Sigmoid colon (tissue), 7 donors: ENCODE measurements around the gene SEMA4F. TPM values are rescaled to one million over a fixed set of nuclear protein-coding genes. Genes with fewer than 3 reads are reported as not detected.

Experiments used
- DNase-seq: peaks from one replicate; pipeline ENCODE4 v3.0.0-alpha.2; 2019
- H3K27ac ChIP-seq, 4 donors: fragments of 200-600 bp; sonication (generic); one replicate each; pipeline ENCODE4 v1.5.1; 2016 to 2019; ENCODE audit warnings: mild to moderate bottlenecking in 1 of 4
- H3K27me3 ChIP-seq, 3 donors: fragments of 200-600 bp; sonication (generic); one replicate each; pipeline ENCODE4 v1.5.1; 2019; ENCODE audit warnings: mild to moderate bottlenecking in 1 of 3
- H3K36me3 ChIP-seq, 4 donors: fragments of 200-600 bp; sonication (generic); one replicate each; pipeline ENCODE4 v1.5.1; 2016 to 2019
- H3K4me1 ChIP-seq, 4 donors: fragments of 200-600 bp; sonication (generic); one replicate each; pipeline ENCODE4 v1.5.1; 2017 to 2019
- H3K4me3 ChIP-seq, 4 donors: fragments of 200-600 bp; sonication (generic); one replicate each; pipeline ENCODE4 v1.5.1; 2017 to 2019; ENCODE audit warnings: mild to moderate bottlenecking in 2 of 4, moderate library complexity in 1 of 4
- H3K9me3 ChIP-seq, 4 donors: fragments of 200-600 bp in 3 of 4; sonication (generic) in 3 of 4; one replicate each; pipeline versions ENCODE4 v1.5.1 to v1.6.1; 2013 to 2019
- EP300 ChIP-seq, 4 donors: sonication (generic); formaldehyde crosslinking; IDR thresholded peaks; one replicate each; pipeline ENCODE4 v1.6.1; 2017; ENCODE audit warnings: antibody characterized with exemption in 4 of 4
- POLR2A ChIP-seq, 2 donors: fragments of 450-650 bp; IDR thresholded peaks; one replicate each; pipeline ENCODE4 v1.6.1; 2016; ENCODE audit warnings: antibody characterized with exemption in 2 of 2, mild to moderate bottlenecking in 2 of 2, moderate library complexity in 2 of 2
- POLR2AphosphoS5 ChIP-seq, 4 donors: sonication (generic); formaldehyde crosslinking; IDR thresholded peaks; one replicate each; pipeline ENCODE4 v1.6.1; 2017; ENCODE audit warnings: antibody characterized with exemption in 4 of 4
- WGBS, 2 donors: extraction: QIAGEN DNeasy Blood & Tissue Kit; methylation state at CpG; one replicate each; pipeline ENCODE4 v1.1.7; 2013; 5-methylcytosine and 5-hydroxymethylcytosine counted together
- intact Hi-C: fragments of 100-400 bp; cut with DNase I; formaldehyde crosslinking; loops from one replicate; pipeline ENCODE4 v1.15.1; 2023
- polyA plus RNA-seq, 3 donors: library from polyadenylated mRNA; stranded (reverse); fragments of 200-250 nt; gene quantifications; one replicate each; pipeline ENCODE4 v1.2.3, GENCODE V29; 2013
- total RNA-seq, 4 donors: library from RNA; depleted of rRNA; stranded (reverse); fragments of >200 nt; gene quantifications; one replicate each; pipeline ENCODE4 v1.1.0, GENCODE V29; 2016
- TF ChIP-seq, protein P1 (sequence below), 4 experiments: fragments of 450-650 bp in 3 of 4; fragments of 200-600 bp in 1 of 4; IDR thresholded peaks; one replicate each; pipeline ENCODE4 v1.5.1; 2016 to 2019; ENCODE audit warnings: antibody characterized with exemption in 4 of 4, mild to moderate bottlenecking in 3 of 4, moderate library complexity in 2 of 4
- donor health status: healthy with polysubstance abuse.
- donor health status: Bipolar disorder and iron deficiency.
- donor health status: healthy.

Gene SEMA4F
- total and polyA plus RNA-seq, 7 donors: 0.69 to 5.5 (median 3.2) TPM

DNA sequence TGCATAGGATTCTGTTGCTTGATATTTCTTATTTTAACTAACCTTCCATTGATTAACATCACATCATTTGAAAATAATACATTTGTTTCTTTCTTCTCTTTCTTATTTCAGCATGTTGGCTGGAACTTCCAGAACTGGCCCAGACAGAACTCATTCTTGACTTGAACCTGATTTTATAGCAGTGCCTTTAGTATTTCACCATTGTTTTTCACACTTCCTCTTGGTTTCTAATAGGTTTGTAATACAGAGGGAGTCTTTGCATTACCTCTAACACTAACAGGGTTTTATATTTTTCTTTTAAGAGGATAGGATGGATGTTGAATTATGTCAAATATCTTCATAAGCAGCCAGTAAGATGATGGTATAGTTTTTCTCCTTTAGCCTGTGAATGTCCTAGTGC, 39.2 kb downstream of the SEMA4F start:
- intact Hi-C loops: no loop called here
- Histone ChIP-seq H3K27ac (no peak overlapping the region), H3K9me3 (no peaks in the 10 kb centered on the region), H3K4me1 (no peaks in the 10 kb centered on the region), H3K36me3 (no peaks in the 10 kb centered on the region), H3K4me3 (no peak overlapping the region), H3K27me3 (no peaks in the 10 kb centered on the region)
- TF ChIP-seq POLR2AphosphoS5 (IDR thresholded peaks at IDR 0.05): no peak
- TF ChIP-seq POLR2A (IDR thresholded peaks at IDR 0.05): no peak
- TF ChIP-seq EP300 (IDR thresholded peaks at IDR 0.05): no peak
- TF ChIP-seq, protein P1, sequence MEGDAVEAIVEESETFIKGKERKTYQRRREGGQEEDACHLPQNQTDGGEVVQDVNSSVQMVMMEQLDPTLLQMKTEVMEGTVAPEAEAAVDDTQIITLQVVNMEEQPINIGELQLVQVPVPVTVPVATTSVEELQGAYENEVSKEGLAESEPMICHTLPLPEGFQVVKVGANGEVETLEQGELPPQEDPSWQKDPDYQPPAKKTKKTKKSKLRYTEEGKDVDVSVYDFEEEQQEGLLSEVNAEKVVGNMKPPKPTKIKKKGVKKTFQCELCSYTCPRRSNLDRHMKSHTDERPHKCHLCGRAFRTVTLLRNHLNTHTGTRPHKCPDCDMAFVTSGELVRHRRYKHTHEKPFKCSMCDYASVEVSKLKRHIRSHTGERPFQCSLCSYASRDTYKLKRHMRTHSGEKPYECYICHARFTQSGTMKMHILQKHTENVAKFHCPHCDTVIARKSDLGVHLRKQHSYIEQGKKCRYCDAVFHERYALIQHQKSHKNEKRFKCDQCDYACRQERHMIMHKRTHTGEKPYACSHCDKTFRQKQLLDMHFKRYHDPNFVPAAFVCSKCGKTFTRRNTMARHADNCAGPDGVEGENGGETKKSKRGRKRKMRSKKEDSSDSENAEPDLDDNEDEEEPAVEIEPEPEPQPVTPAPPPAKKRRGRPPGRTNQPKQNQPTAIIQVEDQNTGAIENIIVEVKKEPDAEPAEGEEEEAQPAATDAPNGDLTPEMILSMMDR (IDR thresholded peaks at IDR 0.05): no peak
- no peak for DNase-seq

DNA sequence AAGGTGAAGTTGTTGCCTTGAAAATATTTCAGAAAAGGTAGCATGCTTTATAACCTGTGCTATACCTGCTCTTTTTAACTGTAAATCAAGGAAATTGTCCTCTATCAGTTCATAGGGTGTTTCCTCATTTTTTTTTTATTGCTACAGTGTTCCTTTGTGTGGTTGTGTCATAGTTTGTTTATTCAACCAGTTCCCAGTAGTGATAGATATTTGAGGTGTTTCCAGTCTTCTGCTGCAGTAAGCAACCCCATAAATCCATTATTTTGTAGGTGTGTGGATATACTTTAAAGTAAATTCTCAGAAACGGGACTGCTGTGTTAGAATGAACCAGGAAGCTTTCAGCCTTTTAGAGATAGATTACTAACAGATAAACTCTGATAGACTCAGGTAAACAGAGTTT, 39.6 kb downstream of the SEMA4F start:
- 7 to 44% methylated on average over 1 of the region's 1 CpG for WGBS, 2 donors
- intact Hi-C loops: no loop called here
- H3K36me3 ChIP-seq: no peaks in the 10 kb centered on the region
- H3K27ac ChIP-seq: no peak overlapping the region
- H3K27me3 ChIP-seq: no peaks in the 10 kb centered on the region
- no peaks in the 10 kb centered on the region for H3K4me1 ChIP-seq
- DNase-seq: no peak
- no peaks in the 10 kb centered on the region for H3K9me3 ChIP-seq
- TF ChIP-seq, protein P1 (IDR thresholded peaks at IDR 0.05): no peak
- TF ChIP-seq POLR2AphosphoS5 (IDR thresholded peaks at IDR 0.05) (no peak), POLR2A (IDR thresholded peaks at IDR 0.05) (no peak)
- no peak overlapping the region for H3K4me3 ChIP-seq

DNA sequence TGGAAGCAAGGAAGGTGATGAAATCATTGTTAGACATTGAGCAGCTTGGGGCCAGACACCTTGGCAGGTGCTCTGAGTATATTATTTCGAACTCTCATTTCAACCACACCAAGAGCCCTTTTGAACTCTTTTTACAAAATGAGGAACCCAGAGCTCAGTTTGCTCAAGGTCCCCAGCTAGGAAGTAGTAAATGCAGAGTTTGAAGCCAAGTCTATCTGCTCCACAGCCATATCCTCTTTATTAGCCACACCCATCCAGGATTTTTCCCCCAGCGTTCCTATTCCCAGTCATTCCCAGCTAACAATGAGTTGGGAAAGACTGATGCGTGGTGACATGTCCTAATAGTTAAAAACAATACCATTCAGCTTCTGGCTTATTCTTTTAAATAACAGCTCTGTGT, 40.2 kb downstream of the SEMA4F start:
- H3K4me1 ChIP-seq: no peaks in the 10 kb centered on the region
- no peak for TF ChIP-seq POLR2AphosphoS5 (IDR thresholded peaks at IDR 0.05)
- H3K9me3 ChIP-seq: no peaks in the 10 kb centered on the region
- no peak for DNase-seq
- H3K36me3 ChIP-seq: no peaks in the 10 kb centered on the region
- no peak overlapping the region for H3K4me3 ChIP-seq
- WGBS, 2 donors: 11 to 39% methylated on average over 3 of the region's 3 CpGs
- H3K27me3 ChIP-seq: no peaks in the 10 kb centered on the region
- H3K27ac ChIP-seq: no peak overlapping the region
- intact Hi-C loops: no loop called here

DNA sequence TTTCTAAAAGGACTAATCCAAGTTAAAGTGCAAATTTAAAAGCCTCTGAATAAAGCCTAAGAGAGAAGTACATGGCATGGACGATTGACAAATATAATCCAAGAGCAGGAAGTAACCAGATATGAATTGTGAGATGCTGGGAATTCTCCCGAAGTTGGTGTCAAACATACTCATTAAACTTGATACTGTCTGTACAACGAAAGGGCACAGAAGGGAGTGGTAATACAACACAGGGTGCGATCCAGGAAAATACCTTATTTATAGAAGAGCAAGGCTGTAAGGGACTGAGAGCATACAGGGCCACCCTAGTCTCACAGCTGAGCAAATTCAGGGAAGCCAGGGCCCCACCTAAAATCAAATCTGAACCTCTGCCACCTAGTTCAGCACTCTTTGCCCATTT, 41.6 kb downstream of the SEMA4F start:
- H3K27me3 ChIP-seq: no peaks in the 10 kb centered on the region
- no peak overlapping the region for H3K4me3 ChIP-seq
- no peaks in the 10 kb centered on the region for H3K9me3 ChIP-seq
- DNase-seq: no peak
- no peaks in the 10 kb centered on the region for H3K4me1 ChIP-seq
- no peaks in the 10 kb centered on the region for H3K36me3 ChIP-seq
- intact Hi-C loops: no loop called here
- TF ChIP-seq POLR2A (IDR thresholded peaks at IDR 0.05) (no peak), EP300 (IDR thresholded peaks at IDR 0.05) (no peak)
- TF ChIP-seq, protein P1 (IDR thresholded peaks at IDR 0.05): no peak
- H3K27ac ChIP-seq: no peak overlapping the region
- WGBS, 2 donors: 16 to 58% methylated on average over 4 of the region's 4 CpGs

DNA sequence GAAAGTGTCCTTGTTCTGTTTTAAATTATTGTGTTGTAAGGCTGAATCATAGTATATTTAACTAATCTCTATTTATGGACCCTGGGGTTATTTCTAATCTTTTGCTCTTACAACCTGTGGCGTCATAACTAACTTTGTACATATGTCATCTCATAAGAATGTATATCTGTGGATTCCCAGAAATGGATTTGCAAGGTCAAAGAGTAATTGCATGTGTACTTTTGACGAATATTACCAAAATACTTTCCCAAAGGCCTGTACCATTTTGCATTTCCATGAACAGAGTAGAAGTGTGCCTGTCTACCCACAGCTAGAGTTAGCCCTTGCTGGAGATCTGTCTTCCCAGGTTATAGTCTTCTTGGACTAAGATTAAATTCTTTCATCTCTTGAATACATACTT, 42.8 kb downstream of the SEMA4F start:
- no peak overlapping the region for H3K27ac ChIP-seq
- WGBS, 2 donors: 13 to 61% methylated on average over 2 of the region's 2 CpGs
- no peak for DNase-seq
- intact Hi-C loops: no loop called here
- TF ChIP-seq, protein P1 (IDR thresholded peaks at IDR 0.05): no peak
- TF ChIP-seq POLR2AphosphoS5 (IDR thresholded peaks at IDR 0.05) (no peak), EP300 (IDR thresholded peaks at IDR 0.05) (no peak), POLR2A (IDR thresholded peaks at IDR 0.05) (no peak)
- no peaks in the 10 kb centered on the region for H3K36me3 ChIP-seq
- H3K4me1 ChIP-seq: no peaks in the 10 kb centered on the region
- H3K4me3 ChIP-seq: no peak overlapping the region
- no peaks in the 10 kb centered on the region for H3K27me3 ChIP-seq
- no peaks in the 10 kb centered on the region for H3K9me3 ChIP-seq
